HEK293 (cell line): ENCODE results near the gene PROX1.

Experiments
- HOXA7 ChIP-seq: sonication (generic); formaldehyde crosslinking; IDR thresholded peaks from 2 replicates; pipeline ENCODE4 v1.8.1; 2022; ENCODE audit warnings: missing genetic modification reagents, borderline replicate concordance
- SP2 ChIP-seq: fragments of 450-650 bp; formaldehyde crosslinking; IDR thresholded peaks from 2 replicates; pipeline ENCODE4 v1.5.1; 2016; ENCODE audit warnings: missing biosample characterization, missing genetic modification characterization
- TCF7L2 ChIP-seq: IDR thresholded peaks from 2 replicates; pipeline ENCODE4 v1.6.1; 2011; ENCODE audit warnings: low read depth, mild to moderate bottlenecking, inconsistent platforms, low read length, moderate library complexity, borderline replicate concordance
- YY1 ChIP-seq: fragments of 450-650 bp; formaldehyde crosslinking; IDR thresholded peaks from 2 replicates; pipeline ENCODE4 v1.5.1; 2018; ENCODE audit warnings: missing biosample characterization, missing genetic modification characterization
- ZBTB1 ChIP-seq: fragments of 450-650 bp; formaldehyde crosslinking; IDR thresholded peaks from 2 replicates; pipeline ENCODE4 v1.5.1; 2016; ENCODE audit warnings: missing biosample characterization, missing genetic modification characterization
- ZNF133 ChIP-seq: fragments of 450-650 bp; formaldehyde crosslinking; IDR thresholded peaks from 2 replicates; pipeline ENCODE4 v1.5.1; 2016; ENCODE audit warnings: missing biosample characterization, missing genetic modification characterization
- ZNF138 ChIP-seq: fragments of 450-650 bp; formaldehyde crosslinking; IDR thresholded peaks from 2 replicates; pipeline ENCODE4 v1.5.1; 2016; ENCODE audit warnings: missing biosample characterization, missing genetic modification characterization, borderline replicate concordance
- ZNF23 ChIP-seq: fragments of 450-650 bp; formaldehyde crosslinking; IDR thresholded peaks from 2 replicates; pipeline ENCODE4 v1.5.1; 2016; ENCODE audit warnings: missing biosample characterization, missing genetic modification characterization, borderline replicate concordance
- ZNF239 ChIP-seq: fragments of 450-650 bp; formaldehyde crosslinking; IDR thresholded peaks from 2 replicates; pipeline ENCODE4 v1.5.1; 2016; ENCODE audit warnings: missing biosample characterization, missing genetic modification characterization
- ZNF423 ChIP-seq: fragments of 450-650 bp; formaldehyde crosslinking; IDR thresholded peaks from 2 replicates; pipeline ENCODE4 v1.5.1; 2016; ENCODE audit warnings: missing biosample characterization, missing genetic modification characterization
- ZXDB ChIP-seq: fragments of 450-650 bp; formaldehyde crosslinking; IDR thresholded peaks from 2 replicates; pipeline ENCODE4 v1.5.1; 2016; ENCODE audit warnings: missing biosample characterization, missing genetic modification characterization
- TF ChIP-seq, protein P1 (sequence below): fragments of 450-650 bp; formaldehyde crosslinking; IDR thresholded peaks from 2 replicates; pipeline ENCODE4 v1.5.1; 2016; ENCODE audit warnings: missing biosample characterization, missing genetic modification characterization
- TF ChIP-seq, protein P2 (sequence below): fragments of 450-650 bp; formaldehyde crosslinking; IDR thresholded peaks from 2 replicates; pipeline ENCODE4 v1.5.1; 2016; ENCODE audit warnings: missing biosample characterization, missing genetic modification characterization
- TF ChIP-seq, protein P3 (sequence below): fragments of 450-650 bp; formaldehyde crosslinking; IDR thresholded peaks from 2 replicates; pipeline ENCODE4 v1.5.1; 2016; ENCODE audit warnings: missing biosample characterization, missing genetic modification characterization

DNA sequence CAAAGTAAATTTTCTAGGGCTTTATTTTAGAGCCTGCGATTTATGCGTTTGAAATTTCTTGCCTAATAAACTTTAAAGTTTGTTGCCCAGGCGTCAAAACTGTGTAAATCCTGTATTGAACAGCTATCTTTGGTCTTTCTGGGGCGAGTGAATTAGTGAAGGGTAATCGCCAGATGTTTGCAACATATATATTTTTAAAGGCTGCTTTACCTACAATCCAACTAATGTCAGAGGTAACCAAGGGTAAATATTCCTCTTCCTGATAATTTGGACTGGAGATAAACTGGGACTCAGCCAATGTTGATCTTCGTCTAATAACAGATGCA is 885 bp upstream of the PROX1 start:
- no peak for TF ChIP-seq ZNF133
- TF ChIP-seq, protein P1, sequence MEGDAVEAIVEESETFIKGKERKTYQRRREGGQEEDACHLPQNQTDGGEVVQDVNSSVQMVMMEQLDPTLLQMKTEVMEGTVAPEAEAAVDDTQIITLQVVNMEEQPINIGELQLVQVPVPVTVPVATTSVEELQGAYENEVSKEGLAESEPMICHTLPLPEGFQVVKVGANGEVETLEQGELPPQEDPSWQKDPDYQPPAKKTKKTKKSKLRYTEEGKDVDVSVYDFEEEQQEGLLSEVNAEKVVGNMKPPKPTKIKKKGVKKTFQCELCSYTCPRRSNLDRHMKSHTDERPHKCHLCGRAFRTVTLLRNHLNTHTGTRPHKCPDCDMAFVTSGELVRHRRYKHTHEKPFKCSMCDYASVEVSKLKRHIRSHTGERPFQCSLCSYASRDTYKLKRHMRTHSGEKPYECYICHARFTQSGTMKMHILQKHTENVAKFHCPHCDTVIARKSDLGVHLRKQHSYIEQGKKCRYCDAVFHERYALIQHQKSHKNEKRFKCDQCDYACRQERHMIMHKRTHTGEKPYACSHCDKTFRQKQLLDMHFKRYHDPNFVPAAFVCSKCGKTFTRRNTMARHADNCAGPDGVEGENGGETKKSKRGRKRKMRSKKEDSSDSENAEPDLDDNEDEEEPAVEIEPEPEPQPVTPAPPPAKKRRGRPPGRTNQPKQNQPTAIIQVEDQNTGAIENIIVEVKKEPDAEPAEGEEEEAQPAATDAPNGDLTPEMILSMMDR (tag by site-specific recombination): no peak
- TF ChIP-seq, protein P2, sequence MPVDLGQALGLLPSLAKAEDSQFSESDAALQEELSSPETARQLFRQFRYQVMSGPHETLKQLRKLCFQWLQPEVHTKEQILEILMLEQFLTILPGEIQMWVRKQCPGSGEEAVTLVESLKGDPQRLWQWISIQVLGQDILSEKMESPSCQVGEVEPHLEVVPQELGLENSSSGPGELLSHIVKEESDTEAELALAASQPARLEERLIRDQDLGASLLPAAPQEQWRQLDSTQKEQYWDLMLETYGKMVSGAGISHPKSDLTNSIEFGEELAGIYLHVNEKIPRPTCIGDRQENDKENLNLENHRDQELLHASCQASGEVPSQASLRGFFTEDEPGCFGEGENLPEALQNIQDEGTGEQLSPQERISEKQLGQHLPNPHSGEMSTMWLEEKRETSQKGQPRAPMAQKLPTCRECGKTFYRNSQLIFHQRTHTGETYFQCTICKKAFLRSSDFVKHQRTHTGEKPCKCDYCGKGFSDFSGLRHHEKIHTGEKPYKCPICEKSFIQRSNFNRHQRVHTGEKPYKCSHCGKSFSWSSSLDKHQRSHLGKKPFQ (tag by site-specific recombination): no peak
- TF ChIP-seq ZXDB (tag by site-specific recombination): no peak
- no peak for TF ChIP-seq YY1
- TF ChIP-seq HOXA7 (CRISPR knock-in tag): no peak
- TF ChIP-seq ZNF423 (tag by site-specific recombination): no peak
- TF ChIP-seq, protein P3, sequence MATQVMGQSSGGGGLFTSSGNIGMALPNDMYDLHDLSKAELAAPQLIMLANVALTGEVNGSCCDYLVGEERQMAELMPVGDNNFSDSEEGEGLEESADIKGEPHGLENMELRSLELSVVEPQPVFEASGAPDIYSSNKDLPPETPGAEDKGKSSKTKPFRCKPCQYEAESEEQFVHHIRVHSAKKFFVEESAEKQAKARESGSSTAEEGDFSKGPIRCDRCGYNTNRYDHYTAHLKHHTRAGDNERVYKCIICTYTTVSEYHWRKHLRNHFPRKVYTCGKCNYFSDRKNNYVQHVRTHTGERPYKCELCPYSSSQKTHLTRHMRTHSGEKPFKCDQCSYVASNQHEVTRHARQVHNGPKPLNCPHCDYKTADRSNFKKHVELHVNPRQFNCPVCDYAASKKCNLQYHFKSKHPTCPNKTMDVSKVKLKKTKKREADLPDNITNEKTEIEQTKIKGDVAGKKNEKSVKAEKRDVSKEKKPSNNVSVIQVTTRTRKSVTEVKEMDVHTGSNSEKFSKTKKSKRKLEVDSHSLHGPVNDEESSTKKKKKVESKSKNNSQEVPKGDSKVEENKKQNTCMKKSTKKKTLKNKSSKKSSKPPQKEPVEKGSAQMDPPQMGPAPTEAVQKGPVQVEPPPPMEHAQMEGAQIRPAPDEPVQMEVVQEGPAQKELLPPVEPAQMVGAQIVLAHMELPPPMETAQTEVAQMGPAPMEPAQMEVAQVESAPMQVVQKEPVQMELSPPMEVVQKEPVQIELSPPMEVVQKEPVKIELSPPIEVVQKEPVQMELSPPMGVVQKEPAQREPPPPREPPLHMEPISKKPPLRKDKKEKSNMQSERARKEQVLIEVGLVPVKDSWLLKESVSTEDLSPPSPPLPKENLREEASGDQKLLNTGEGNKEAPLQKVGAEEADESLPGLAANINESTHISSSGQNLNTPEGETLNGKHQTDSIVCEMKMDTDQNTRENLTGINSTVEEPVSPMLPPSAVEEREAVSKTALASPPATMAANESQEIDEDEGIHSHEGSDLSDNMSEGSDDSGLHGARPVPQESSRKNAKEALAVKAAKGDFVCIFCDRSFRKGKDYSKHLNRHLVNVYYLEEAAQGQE: no peak
- no peak for TF ChIP-seq ZNF23 (tag by site-specific recombination)
- TF ChIP-seq ZNF239 (tag by site-specific recombination): no peak
- no peak for TF ChIP-seq ZNF138 (tag by site-specific recombination)
- no peak for TF ChIP-seq TCF7L2
- no peak for TF ChIP-seq SP2 (tag by site-specific recombination)
- no peak for TF ChIP-seq ZBTB1 (tag by site-specific recombination)
